Measurements from ENCODE around the gene ADH4.

- TF ChIP-seq POLR2A (IDR thresholded peaks at IDR 0.05) = no peak
- no peak for TF ChIP-seq CTCF (IDR thresholded peaks at IDR 0.05)
These were observed 39.9 kb downstream of the ADH4 start for GRCh38 chr4:99104153-99104552.
